Kidney (tissue), 14 donors: Measurements from ENCODE around the gene ARFRP1. TPM values are rescaled to one million over a fixed set of nuclear protein-coding genes. Genes with fewer than 3 reads are reported as not detected.
A peak's percentile ranks its signal among the peaks of the same experiment; 100 is the strongest.

ENCODE experiments used
- DNase-seq, 5 donors: peaks; one replicate each; pipeline ENCODE4 v3.0.0-alpha.2; 2013 to 2020
- FAIRE-seq: peaks from 2 replicates; lab custom pipeline; 2012; peaks lifted over from hg19 to GRCh38; lab: Jason Lieb, UNC
- H3K27ac ChIP-seq, 2 donors: one replicate each; pipeline ENCODE4 v1.7.0; 2013; ENCODE audit warnings: low read depth in 2 of 2, low read length in 2 of 2, inconsistent platforms in 1 of 2
- H3K27me3 ChIP-seq: one replicate; pipeline ENCODE4 v1.7.1; 2013; ENCODE audit warnings: low read length, inconsistent platforms; ENCODE audit not compliant: control insufficient read depth, insufficient read depth
- H3K36me3 ChIP-seq, 3 donors: one replicate each; pipeline versions ENCODE4 v1.7.0 to v1.7.1; 2013; ENCODE audit warnings: low read length in 3 of 3, control low read depth in 1 of 3, inconsistent platforms in 1 of 3; ENCODE audit not compliant: insufficient read depth in 3 of 3, control insufficient read depth in 2 of 3
- H3K4me1 ChIP-seq, 3 donors: one replicate each; pipeline versions ENCODE4 v1.7.0 to v1.7.1; 2013; ENCODE audit warnings: low read length in 3 of 3, inconsistent platforms in 1 of 3, low read depth in 1 of 3; ENCODE audit not compliant: control insufficient read depth in 2 of 3, insufficient read depth in 2 of 3
- H3K4me3 ChIP-seq, 3 donors: one replicate each; pipeline versions ENCODE4 v1.7.0 to v1.8.1; 2013; ENCODE audit warnings: low read length in 3 of 3, control low read depth in 1 of 3, inconsistent platforms in 1 of 3
- H3K9ac ChIP-seq, 3 donors: one replicate each; pipeline versions ENCODE4 v1.7.0 to v1.7.1; 2013; ENCODE audit warnings: low read length in 3 of 3, control low read depth in 1 of 3, inconsistent platforms in 1 of 3
- H3K9me3 ChIP-seq, 3 donors: one replicate each; pipeline versions ENCODE4 v1.7.0 to v1.7.1; 2013; ENCODE audit warnings: low read length in 3 of 3, control low read depth in 1 of 3, inconsistent platforms in 1 of 3; ENCODE audit not compliant: control insufficient read depth in 2 of 3, insufficient read depth in 1 of 3
- CTCF ChIP-seq: IDR thresholded peaks from 3 replicates; pipeline ENCODE4 v1.5.1; 2012; ENCODE audit warnings: mild to moderate bottlenecking, moderate library complexity, borderline replicate concordance; ENCODE audit not compliant: insufficient read depth; ENCODE audit errors: extremely low read depth
- intact Hi-C: fragments of 100-400 bp; cut with DNase I; formaldehyde crosslinking; loops from one replicate; pipeline ENCODE4 v1.11.1; 2022
- polyA plus RNA-seq: library from polyadenylated mRNA; stranded (reverse); fragments of 350-450 nt; fragmentation: Illumina TruSeq; extraction: RNeasy Lipid Tissue Mini Kit (QIAGEN cat#74804); gene quantifications from one replicate; pipeline ENCODE4 v1.2.3, GENCODE V29; 2014; ENCODE audit warnings: low read depth, low replicate concordance; ENCODE audit not compliant: insufficient read depth
- total RNA-seq: library from RNA; stranded (reverse); fragmentation: NEBNext Ultra II Directional; extraction: Animal tissue kit (Norgen Biotek cat#: 25700); gene quantifications from one replicate; pipeline ENCODE4 v1.2.1, GENCODE V29; 2021
- donor health status: control.
- donor health status: control.
- donor health status: control.
- donor health status: control.
- donor health status: control.
- donor health status: DM: yes; HTN: yes; CAD: no.
- donor health status: Normal renal cell carcinoma (clear cell type).

Gene ARFRP1
- total and polyA plus RNA-seq, 2 donors from 2014 or later: 60.6 to 71.2 TPM

- H3K9me3 ChIP-seq: no peaks in the 10 kb centered on the region
- H3K9ac ChIP-seq: no peak overlapping the region
- no peak overlapping the region for H3K27ac ChIP-seq
- DNase-seq: peak in 1 of 5 donors; percentile 66
- peaks cover 0 to 13% (median 2%) of the 10 kb centered on the region in 3 donors for H3K36me3 ChIP-seq
- no peak overlapping the region for H3K4me3 ChIP-seq
- intact Hi-C loops: no loop called here
- no peak for FAIRE-seq
- peaks cover 0 to 16% (median 5%) of the 10 kb centered on the region in 3 donors for H3K4me1 ChIP-seq
- no peaks in the 10 kb centered on the region for H3K27me3 ChIP-seq
- TF ChIP-seq CTCF: no peak
These were observed 35.6 kb upstream of the ARFRP1 start for GRCh38 chr20:63743210-63743970.

DNA sequence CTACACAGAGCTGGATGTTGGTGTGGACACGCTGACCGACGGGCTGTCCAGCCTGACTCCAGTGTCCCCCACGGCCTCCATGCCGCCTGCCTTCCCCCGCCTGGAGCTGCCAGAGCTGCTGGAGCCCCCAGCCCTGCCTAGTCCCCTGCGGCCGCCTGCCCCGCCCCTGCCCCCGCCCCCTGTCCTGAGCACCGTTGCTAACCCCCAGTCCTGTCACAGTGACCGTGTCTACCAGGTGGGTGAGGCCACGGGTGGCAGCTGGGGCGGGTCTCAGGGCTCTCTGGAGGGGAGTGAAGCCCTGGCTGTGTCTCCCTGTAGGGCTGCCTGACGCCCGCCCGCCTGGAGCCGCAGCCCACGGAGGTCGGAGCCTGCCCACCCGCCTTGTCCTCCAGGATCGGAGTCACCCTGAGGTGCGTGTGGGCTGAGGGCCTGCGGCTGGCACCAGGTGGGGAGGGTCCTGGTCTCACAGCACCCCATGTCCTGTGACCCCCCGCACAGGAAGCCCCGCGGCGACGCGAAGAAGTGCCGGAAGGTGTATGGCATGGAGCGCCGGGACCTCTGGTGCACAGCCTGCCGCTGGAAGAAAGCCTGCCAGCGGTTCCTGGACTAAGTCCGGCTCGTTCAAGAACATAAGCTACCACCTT lies 34.7 kb upstream of the ARFRP1 start:
- DNase-seq (peak in 2 of 5 donors; percentile 62 to 82), FAIRE-seq (no peak)
- no peak overlapping the region for H3K9ac ChIP-seq

GRCh38 chr20:63741676-63742380 lies 34.1 kb upstream of the ARFRP1 start:
- no peak for TF ChIP-seq CTCF
- Histone ChIP-seq H3K27ac (peak overlapping the region; percentile 89 to 92), H3K4me1 (peaks cover 0 to 16% (median 5%) of the 10 kb centered on the region in 3 donors), H3K27me3 (no peaks in the 10 kb centered on the region), H3K36me3 (peaks cover 0 to 13% (median 2%) of the 10 kb centered on the region in 3 donors), H3K4me3 (peak overlapping the region in 2 of 3 donors; percentile 60 to 71), H3K9me3 (no peaks in the 10 kb centered on the region), H3K9ac (peak overlapping the region in 2 of 3 donors; percentile 32 to 40)
- FAIRE-seq (no peak), DNase-seq (peak in 2 of 5 donors; percentile 71 to 76)
- intact Hi-C loops: no loop called here

More for the DNA sequence above, 34.7 kb upstream of the ARFRP1 start:
- Histone ChIP-seq H3K36me3 (peaks cover 0 to 13% (median 2%) of the 10 kb centered on the region in 3 donors), H3K4me3 (peak overlapping the region in 1 of 3 donors; percentile 71), H3K9me3 (no peaks in the 10 kb centered on the region), H3K27ac (peak overlapping the region in 1 of 2 donors; percentile 9), H3K27me3 (no peaks in the 10 kb centered on the region), H3K4me1 (peaks cover 0 to 16% (median 5%) of the 10 kb centered on the region in 3 donors)
- intact Hi-C loops: no loop called here
- no peak for TF ChIP-seq CTCF
